HCT116 (cell line): ENCODE data around the gene NAA60. TPM values are rescaled to one million over a fixed set of nuclear protein-coding genes. Genes with fewer than 3 reads are reported as not detected.

Experiments used
- ATAC-seq: fragments of 200-7000 bp; cut with Tn5 transposase; 2 replicates; pipeline ENCODE4 v1.9.1; 2020; ENCODE audit warnings: mild to moderate bottlenecking, moderate library complexity
- BruUV-seq: library from RNA; stranded (reverse); fragments of 400-500 nt; replicated peaks from 2 replicates; lab custom pipeline; 2021; lab: Mats Ljungman, UMichigan
- CTCF ChIA-PET: fragments of 300-600 bp; sonication (Branson Sonifier 250); formaldehyde crosslinking; loops from one replicate; lab custom pipeline; 2021; ENCODE audit warnings: antibody characterized with exemption; lab: Charles Lee
- POLR2A ChIA-PET: fragments of 300-600, 350-600 bp; sonication (Branson Sonifier 250); formaldehyde crosslinking; loops from one replicate; lab custom pipeline; 2021; ENCODE audit warnings: antibody characterized with exemption; lab: Charles Lee
- RAD21 ChIA-PET, 2 experiments: fragments of 300-600 bp; sonication (Branson Sonifier 250); formaldehyde crosslinking; loops; one replicate each; lab custom pipeline; 2023; ENCODE audit warnings: low total read pairs in 2 of 2; ENCODE audit not compliant: uncharacterized antibody in 2 of 2, unreplicated experiment in 2 of 2, low non-redundant PET in 1 of 2; lab: Charles Lee
- DNase-seq: peaks from one replicate; pipeline ENCODE4 v3.0.0-alpha.2; 2010; ENCODE audit warnings: low read depth, low spot score
- H2AFZ ChIP-seq: fragments of 200-600 bp; shearing (Covaris generic), sonication (generic); 2 replicates; pipeline ENCODE4 v1.6.1; 2017; ENCODE audit warnings: low read depth, mixed run types, mixed read lengths, antibody characterized with exemption, low read length; ENCODE audit not compliant: poor library complexity, severe bottlenecking
- H3K27ac ChIP-seq: 2 replicates; pipeline ENCODE4 v1.5.1; 2012; ENCODE audit warnings: low read depth, low read length
- H3K27me3 ChIP-seq: fragments of 200-600 bp; sonication (generic); 2 replicates; pipeline ENCODE4 v1.6.1; 2016; ENCODE audit warnings: mixed run types, low read length, mixed read lengths; ENCODE audit not compliant: insufficient read depth
- H3K36me3 ChIP-seq, 2 experiments: fragments of 200-500 bp in 1 of 2; fragments of 200-600 bp in 1 of 2; sonication (Bioruptor generic) in 1 of 2; sonication (generic) in 1 of 2; 2 replicates each; pipeline versions ENCODE4 v1.5.1 to v1.6.1; 2014 to 2016; ENCODE audit warnings: low read length in 2 of 2, inconsistent platforms in 1 of 2, mixed read lengths in 1 of 2, mixed run types in 1 of 2; ENCODE audit not compliant: insufficient read depth in 2 of 2, control insufficient read depth in 1 of 2
- H3K4me1 ChIP-seq, 2 experiments: fragments of 200-600 bp in 1 of 2; sonication (generic) in 1 of 2; 2 replicates each; pipeline versions ENCODE4 v1.5.1 to v1.6.1; 2012 to 2017; ENCODE audit warnings: low read length in 2 of 2, inconsistent platforms in 1 of 2, mild to moderate bottlenecking in 1 of 2, mixed read lengths in 1 of 2, mixed run types in 1 of 2, moderate library complexity in 1 of 2; ENCODE audit not compliant: insufficient read depth in 2 of 2, control insufficient read depth in 1 of 2
- H3K4me2 ChIP-seq: fragments of 200-600 bp; sonication (generic); 2 replicates; pipeline ENCODE4 v1.6.1; 2017; ENCODE audit warnings: mixed run types, low read length, mixed read lengths
- H3K4me3 ChIP-seq, 2 experiments: fragments of 200-600 bp in 1 of 2; sonication (generic) in 1 of 2; replicated peaks in 1 of 2; 2 replicates each; pipeline ENCODE4 v1.5.1; 2011 to 2016; ENCODE audit warnings: low read length in 2 of 2, control low read depth in 1 of 2, low read depth in 1 of 2, mild to moderate bottlenecking in 1 of 2, mixed read lengths in 1 of 2, mixed run types in 1 of 2
- H3K79me2 ChIP-seq: fragments of 200-600 bp; sonication (generic); 2 replicates; pipeline ENCODE4 v1.6.1; 2017; ENCODE audit warnings: mild to moderate bottlenecking, mixed run types, low read length, moderate library complexity, mixed read lengths; ENCODE audit not compliant: insufficient read depth
- H3K9ac ChIP-seq: fragments of 200-600 bp; sonication (generic); 2 replicates; pipeline ENCODE4 v1.6.1; 2016; ENCODE audit warnings: low read length, mixed read lengths
- H3K9me2 ChIP-seq: fragments of 200-600 bp; sonication (generic), shearing (Covaris generic); 2 replicates; pipeline ENCODE4 v1.6.1; 2017; ENCODE audit warnings: mixed run types, mild to moderate bottlenecking, moderate library complexity; ENCODE audit not compliant: insufficient read depth
- H3K9me3 ChIP-seq, 2 experiments: fragments of 200-500 bp in 1 of 2; fragments of 200-600 bp in 1 of 2; sonication (Bioruptor generic) in 1 of 2; sonication (generic) in 1 of 2; 2 replicates each; pipeline ENCODE4 v1.6.1; 2014 to 2017; ENCODE audit warnings: low read length in 2 of 2, mixed read lengths in 2 of 2, inconsistent platforms in 1 of 2, low read depth in 1 of 2, mild to moderate bottlenecking in 1 of 2, mixed run types in 1 of 2, moderate library complexity in 1 of 2; ENCODE audit not compliant: control insufficient read depth in 1 of 2, insufficient read depth in 1 of 2
- H4K20me1 ChIP-seq: fragments of 200-600 bp; sonication (generic), shearing (Covaris generic); 2 replicates; pipeline ENCODE4 v1.6.1; 2017; ENCODE audit warnings: mixed run types, mild to moderate bottlenecking, moderate library complexity; ENCODE audit not compliant: insufficient read depth
- CBX3 ChIP-seq: IDR thresholded peaks from 2 replicates; pipeline ENCODE4 v1.6.1; 2012; ENCODE audit warnings: low read depth
- EZH2 ChIP-seq: fragments of 200-600 bp; sonication (generic); IDR thresholded peaks from 2 replicates; pipeline ENCODE4 v1.6.1; 2017; ENCODE audit warnings: antibody characterized with exemption, mixed run types
- JUND ChIP-seq: IDR thresholded peaks from 2 replicates; pipeline ENCODE4 v1.6.1; 2012
- SIN3A ChIP-seq: IDR thresholded peaks from 2 replicates; pipeline ENCODE4 v1.6.1; 2012; ENCODE audit warnings: low read depth
- SRF ChIP-seq: IDR thresholded peaks from 2 replicates; pipeline ENCODE4 v1.6.1; 2012; ENCODE audit warnings: low read depth
- intact Hi-C: fragments of 100-400 bp; cut with micrococcal nuclease; formaldehyde crosslinking; loops from 2 replicates; pipeline ENCODE4 v1.10.0; 2022
- total RNA-seq: library from RNA; stranded (reverse); gene quantifications from one replicate; pipeline ENCODE4 v1.2.1, GENCODE V29; 2021; ENCODE audit not compliant: unreplicated experiment
- TF ChIP-seq, protein P1 (sequence below), 3 experiments: fragments of 200-600 bp in 1 of 3; sonication (generic) in 1 of 3; IDR thresholded peaks in 2 of 3; conservative IDR thresholded peaks in 1 of 3; 2 replicates each; pipeline ENCODE4 v1.5.1; 2012 to 2017; ENCODE audit warnings: low read depth in 2 of 3, low read length in 2 of 3, antibody characterized with exemption in 1 of 3, borderline replicate concordance in 1 of 3, control low read depth in 1 of 3, mild to moderate bottlenecking in 1 of 3, mixed read lengths in 1 of 3, mixed run types in 1 of 3, moderate library complexity in 1 of 3; ENCODE audit not compliant: insufficient read depth in 1 of 3
- TF ChIP-seq, protein P2 (sequence below): IDR thresholded peaks from 2 replicates; pipeline ENCODE4 v1.6.1; 2012
- TF ChIP-seq, protein P3 (sequence below): IDR thresholded peaks from 2 replicates; pipeline ENCODE4 v1.6.1; 2012; ENCODE audit warnings: low read depth

The NAA60 gene
- total RNA-seq, 1 experiment from 2014 or later, result 32.2 TPM

DNA sequence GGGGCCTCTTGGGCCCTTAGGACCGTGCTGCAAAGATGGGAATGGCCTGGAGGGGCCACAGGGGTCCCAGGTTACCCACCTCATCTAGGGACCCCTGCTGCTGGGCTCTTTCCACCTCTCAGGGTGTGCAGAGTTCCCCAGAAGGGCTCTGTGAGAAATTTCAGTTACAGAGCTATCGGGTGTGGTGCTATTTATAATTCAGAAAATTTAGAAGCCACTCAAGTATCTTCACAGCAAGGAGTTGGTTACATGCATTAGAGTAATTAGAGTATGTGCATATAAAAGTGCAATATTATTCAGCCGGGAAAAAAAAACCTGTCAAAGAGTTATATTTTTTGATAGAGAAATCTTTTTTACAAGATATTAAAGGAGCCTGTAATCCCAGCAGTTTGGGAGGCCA lies 32.9 kb downstream of the NAA60 start:
- BruUV-seq, result no TSS peak
- Histone ChIP-seq H2AFZ (no peak overlapping the region), H3K9me3 (no peaks in the 10 kb centered on the region), H3K79me2 (peaks cover 77% of the 10 kb centered on the region), H4K20me1 (no peaks in the 10 kb centered on the region), H3K9me2 (no peaks in the 10 kb centered on the region), H3K4me3 (no peak overlapping the region), H3K27me3 (no peaks in the 10 kb centered on the region), H3K4me1 (no peaks in the 10 kb centered on the region), H3K36me3 (peaks cover 3 to 8% of the 10 kb centered on the region in 2 experiments; a peak in 3 of 4 replicates), H3K9ac (no peak overlapping the region), H3K4me2 (no peak overlapping the region), H3K27ac (no peak overlapping the region)
- ATAC-seq (no peak), DNase-seq (no peak)
- ChIA-PET CTCF (no interaction called here), POLR2A (no interaction called here), RAD21 (no interaction called here)
- intact Hi-C loops, result no loop called here
- no peak for TF ChIP-seq JUND
- no peak for TF ChIP-seq CBX3
- TF ChIP-seq, protein P1, sequence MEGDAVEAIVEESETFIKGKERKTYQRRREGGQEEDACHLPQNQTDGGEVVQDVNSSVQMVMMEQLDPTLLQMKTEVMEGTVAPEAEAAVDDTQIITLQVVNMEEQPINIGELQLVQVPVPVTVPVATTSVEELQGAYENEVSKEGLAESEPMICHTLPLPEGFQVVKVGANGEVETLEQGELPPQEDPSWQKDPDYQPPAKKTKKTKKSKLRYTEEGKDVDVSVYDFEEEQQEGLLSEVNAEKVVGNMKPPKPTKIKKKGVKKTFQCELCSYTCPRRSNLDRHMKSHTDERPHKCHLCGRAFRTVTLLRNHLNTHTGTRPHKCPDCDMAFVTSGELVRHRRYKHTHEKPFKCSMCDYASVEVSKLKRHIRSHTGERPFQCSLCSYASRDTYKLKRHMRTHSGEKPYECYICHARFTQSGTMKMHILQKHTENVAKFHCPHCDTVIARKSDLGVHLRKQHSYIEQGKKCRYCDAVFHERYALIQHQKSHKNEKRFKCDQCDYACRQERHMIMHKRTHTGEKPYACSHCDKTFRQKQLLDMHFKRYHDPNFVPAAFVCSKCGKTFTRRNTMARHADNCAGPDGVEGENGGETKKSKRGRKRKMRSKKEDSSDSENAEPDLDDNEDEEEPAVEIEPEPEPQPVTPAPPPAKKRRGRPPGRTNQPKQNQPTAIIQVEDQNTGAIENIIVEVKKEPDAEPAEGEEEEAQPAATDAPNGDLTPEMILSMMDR (IDR thresholded peaks at IDR 0.05 in 2 of 3, conservative IDR thresholded peaks at IDR 0.05 in 1 of 3; ENCODE audit: borderline replicate concordance in 1 of 3, insufficient read depth in 1 of 3, low read depth in 2 of 3, low read length in 2 of 3), result no peak
- no peak for TF ChIP-seq EZH2
- TF ChIP-seq SIN3A, result no peak
- TF ChIP-seq SRF, result no peak
- TF ChIP-seq, protein P2, sequence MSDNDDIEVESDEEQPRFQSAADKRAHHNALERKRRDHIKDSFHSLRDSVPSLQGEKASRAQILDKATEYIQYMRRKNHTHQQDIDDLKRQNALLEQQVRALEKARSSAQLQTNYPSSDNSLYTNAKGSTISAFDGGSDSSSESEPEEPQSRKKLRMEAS, result no peak
- TF ChIP-seq, protein P3, sequence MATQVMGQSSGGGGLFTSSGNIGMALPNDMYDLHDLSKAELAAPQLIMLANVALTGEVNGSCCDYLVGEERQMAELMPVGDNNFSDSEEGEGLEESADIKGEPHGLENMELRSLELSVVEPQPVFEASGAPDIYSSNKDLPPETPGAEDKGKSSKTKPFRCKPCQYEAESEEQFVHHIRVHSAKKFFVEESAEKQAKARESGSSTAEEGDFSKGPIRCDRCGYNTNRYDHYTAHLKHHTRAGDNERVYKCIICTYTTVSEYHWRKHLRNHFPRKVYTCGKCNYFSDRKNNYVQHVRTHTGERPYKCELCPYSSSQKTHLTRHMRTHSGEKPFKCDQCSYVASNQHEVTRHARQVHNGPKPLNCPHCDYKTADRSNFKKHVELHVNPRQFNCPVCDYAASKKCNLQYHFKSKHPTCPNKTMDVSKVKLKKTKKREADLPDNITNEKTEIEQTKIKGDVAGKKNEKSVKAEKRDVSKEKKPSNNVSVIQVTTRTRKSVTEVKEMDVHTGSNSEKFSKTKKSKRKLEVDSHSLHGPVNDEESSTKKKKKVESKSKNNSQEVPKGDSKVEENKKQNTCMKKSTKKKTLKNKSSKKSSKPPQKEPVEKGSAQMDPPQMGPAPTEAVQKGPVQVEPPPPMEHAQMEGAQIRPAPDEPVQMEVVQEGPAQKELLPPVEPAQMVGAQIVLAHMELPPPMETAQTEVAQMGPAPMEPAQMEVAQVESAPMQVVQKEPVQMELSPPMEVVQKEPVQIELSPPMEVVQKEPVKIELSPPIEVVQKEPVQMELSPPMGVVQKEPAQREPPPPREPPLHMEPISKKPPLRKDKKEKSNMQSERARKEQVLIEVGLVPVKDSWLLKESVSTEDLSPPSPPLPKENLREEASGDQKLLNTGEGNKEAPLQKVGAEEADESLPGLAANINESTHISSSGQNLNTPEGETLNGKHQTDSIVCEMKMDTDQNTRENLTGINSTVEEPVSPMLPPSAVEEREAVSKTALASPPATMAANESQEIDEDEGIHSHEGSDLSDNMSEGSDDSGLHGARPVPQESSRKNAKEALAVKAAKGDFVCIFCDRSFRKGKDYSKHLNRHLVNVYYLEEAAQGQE, result no peak
